ENCODE results near the gene METTL2B.
"Not testable (repeated sequence)": the region's sequence is repeated elsewhere in the genome, so short reads cannot be mapped to it uniquely, and the experiment has no call there.

Gene METTL2B

GRCh38 chr7:128455543-128456254, 20.8 kb upstream of the METTL2B start, which contains the start of gene HILPDA:
Gene HILPDA, plus strand, starts transcription at chr7:128455878. Its CDS starts 1,391 bp downstream, at chr7:128457269.
- peak; percentile 95 for DNase-seq

GRCh38 chr7:128456255-128456725, 20.3 kb upstream of the METTL2B start:
- no peak for DNase-seq

GRCh38 chr7:128457385-128457784, 19.2 kb upstream of the METTL2B start:
- not testable (repeated sequence) for DNase-seq

- no peak for DNase-seq
These were observed 17.6 kb upstream of the METTL2B start for GRCh38 chr7:128458956-128459355.

- peak; percentile 53 for DNase-seq
These were observed 17.1 kb upstream of the METTL2B start for GRCh38 chr7:128459394-128459878.

- DNase-seq: no peak
These were observed 14.1 kb upstream of the METTL2B start for GRCh38 chr7:128462460-128462859.

GRCh38 chr7:128463345-128463744, 13.2 kb upstream of the METTL2B start:
- DNase-seq: not testable (repeated sequence)

- DNase-seq: not testable (repeated sequence)
These were observed 12.6 kb upstream of the METTL2B start for GRCh38 chr7:128463933-128464332.

- DNase-seq: not testable (repeated sequence)
These were observed 9.7 kb upstream of the METTL2B start for GRCh38 chr7:128466871-128467270.

GRCh38 chr7:128477336-128477690, 765 bp downstream of the METTL2B start:
- not testable (repeated sequence) for DNase-seq

- not testable (repeated sequence) for DNase-seq
These were observed 2.5 kb downstream of the METTL2B start for GRCh38 chr7:128479082-128479481.

GRCh38 chr7:128488134-128488533, 11.6 kb downstream of the METTL2B start:
- not testable (repeated sequence) for DNase-seq

GRCh38 chr7:128497405-128497804, 20.9 kb downstream of the METTL2B start:
- DNase-seq: no peak

- not testable (repeated sequence) for DNase-seq
These were observed 28.9 kb downstream of the METTL2B start for GRCh38 chr7:128505416-128505815.

GRCh38 chr7:128506819-128507218, 30.3 kb downstream of the METTL2B start:
- not testable (repeated sequence) for DNase-seq

- DNase-seq: not testable (repeated sequence)
These were observed 30.9 kb downstream of the METTL2B start for GRCh38 chr7:128507321-128507993.

GRCh38 chr7:128511692-128512091, 35.1 kb downstream of the METTL2B start:
- not testable (repeated sequence) for DNase-seq

GRCh38 chr7:128515232-128515631, 38.7 kb downstream of the METTL2B start:
- DNase-seq: not testable (repeated sequence)

GRCh38 chr7:128517023-128517422, 40.5 kb downstream of the METTL2B start:
- DNase-seq: not testable (repeated sequence)

GRCh38 chr7:128523226-128523931, 46.8 kb downstream of the METTL2B start:
- peak; percentile 83 for DNase-seq

- not testable (repeated sequence) for DNase-seq
These were observed 47.5 kb downstream of the METTL2B start for GRCh38 chr7:128523932-128524524.

- DNase-seq: not testable (repeated sequence)
These were observed 49.0 kb downstream of the METTL2B start for GRCh38 chr7:128525584-128525983.

GRCh38 chr7:128526062-128526466, 49.5 kb downstream of the METTL2B start:
- DNase-seq: not testable (repeated sequence)
